Skeletal muscle satellite cell (primary cell): ENCODE measurements around the gene ANO7.

Experiments used
- H3K27me3 ChIP-seq: 2 replicates; pipeline ENCODE4 v1.7.0; 2013; ENCODE audit warnings: low read length; ENCODE audit not compliant: control insufficient read depth, insufficient read depth
- H3K36me3 ChIP-seq: 2 replicates; pipeline ENCODE4 v1.7.0; 2013; ENCODE audit warnings: mild to moderate bottlenecking, control low read depth, low read length; ENCODE audit not compliant: insufficient read depth
- H3K4me1 ChIP-seq: 2 replicates; pipeline ENCODE4 v1.7.0; 2013; ENCODE audit warnings: low read length; ENCODE audit not compliant: control insufficient read depth, insufficient read depth
- H3K4me2 ChIP-seq: 2 replicates; pipeline ENCODE4 v1.7.0; 2013; ENCODE audit warnings: mild to moderate bottlenecking, low read length
- H3K4me3 ChIP-seq: 2 replicates; pipeline ENCODE4 v1.7.0; 2013; ENCODE audit warnings: low read length
- H3K9ac ChIP-seq: 2 replicates; pipeline ENCODE4 v1.7.0; 2013; ENCODE audit warnings: mild to moderate bottlenecking, low read depth, low read length, moderate library complexity
- H3K9me3 ChIP-seq: replicated peaks from 2 replicates; pipeline ENCODE4 v1.7.0; 2013; ENCODE audit warnings: mild to moderate bottlenecking, control low read depth, low read length

ANO7 gene

DNA sequence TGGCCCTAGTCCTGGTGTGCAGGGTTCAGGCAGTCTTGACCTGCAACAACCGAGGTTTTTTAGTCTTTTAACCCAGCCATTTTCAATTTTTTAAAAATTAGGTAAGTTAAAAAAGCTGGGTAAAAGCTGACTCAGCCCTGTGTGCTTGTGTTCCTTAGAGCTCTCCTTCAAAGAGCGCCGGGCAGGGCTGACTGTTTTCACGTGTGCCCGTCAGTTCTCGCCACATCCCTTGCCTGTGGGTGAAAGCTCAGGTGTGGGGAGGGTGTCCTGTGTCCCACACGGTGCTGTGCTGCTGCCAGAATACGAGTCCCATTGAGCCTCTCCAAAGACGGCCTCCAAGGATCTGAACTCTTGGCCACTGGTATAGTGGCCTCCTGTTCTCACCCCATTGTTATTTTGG is 5.3 kb upstream of the ANO7 start:
- H3K9me3 ChIP-seq, result no peaks in the 10 kb centered on the region
- no peak overlapping the region for H3K4me2 ChIP-seq
- H3K4me3 ChIP-seq, result no peak overlapping the region
- H3K27me3 ChIP-seq, result peaks cover 3% of the 10 kb centered on the region
- no peak overlapping the region for H3K9ac ChIP-seq
- peaks cover 20% of the 10 kb centered on the region for H3K36me3 ChIP-seq
- no peaks in the 10 kb centered on the region for H3K4me1 ChIP-seq

DNA sequence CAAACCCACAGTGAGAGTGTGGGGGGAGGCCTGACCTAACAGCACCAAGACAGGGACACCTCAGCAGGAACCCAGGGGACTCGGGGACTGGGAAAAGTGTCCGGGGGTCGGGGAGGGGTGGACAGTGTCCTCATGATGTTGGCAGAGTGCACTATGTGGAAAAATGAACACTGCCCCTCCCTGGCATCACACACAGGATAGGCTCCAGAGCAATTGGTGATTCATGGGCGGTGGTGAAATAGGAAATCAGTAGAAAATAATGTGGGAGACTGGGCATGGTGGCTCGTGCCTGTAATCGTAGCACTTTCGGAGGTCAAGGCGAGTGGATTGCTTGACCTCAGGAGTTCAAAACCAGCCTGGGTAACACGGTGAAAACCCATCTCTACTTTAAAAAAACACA is 3.6 kb upstream of the ANO7 start:
- Histone ChIP-seq H3K27me3 (peaks cover 4% of the 10 kb centered on the region), H3K9ac (no peak overlapping the region), H3K9me3 (no peaks in the 10 kb centered on the region), H3K36me3 (peaks cover 9% of the 10 kb centered on the region), H3K4me1 (no peaks in the 10 kb centered on the region), H3K4me2 (no peak overlapping the region), H3K4me3 (no peak overlapping the region)

DNA sequence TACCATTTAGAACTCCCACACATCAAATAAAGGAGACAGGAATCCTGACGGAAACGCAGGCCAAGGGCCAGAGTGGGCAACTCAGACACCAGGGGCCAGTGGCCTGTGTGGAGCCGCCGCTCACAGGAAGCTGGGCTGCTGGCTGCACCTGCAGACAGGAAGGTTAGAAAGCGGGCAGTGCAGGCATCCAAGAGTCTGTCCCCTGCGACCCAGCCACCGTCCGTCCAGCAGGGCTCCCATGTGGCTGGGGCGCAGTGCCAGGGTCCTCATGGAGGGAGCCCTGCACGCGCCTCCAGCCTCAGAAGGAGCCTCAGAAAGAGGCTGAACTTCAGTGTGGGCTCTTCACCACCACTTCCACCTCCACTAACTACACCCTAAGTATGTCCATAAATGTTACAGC is 2.5 kb upstream of the ANO7 start:
- Histone ChIP-seq H3K9ac (no peak overlapping the region), H3K27me3 (peaks cover 4% of the 10 kb centered on the region), H3K4me3 (no peak overlapping the region), H3K9me3 (no peaks in the 10 kb centered on the region), H3K36me3 (peaks cover 3% of the 10 kb centered on the region), H3K4me1 (no peaks in the 10 kb centered on the region), H3K4me2 (no peak overlapping the region)

DNA sequence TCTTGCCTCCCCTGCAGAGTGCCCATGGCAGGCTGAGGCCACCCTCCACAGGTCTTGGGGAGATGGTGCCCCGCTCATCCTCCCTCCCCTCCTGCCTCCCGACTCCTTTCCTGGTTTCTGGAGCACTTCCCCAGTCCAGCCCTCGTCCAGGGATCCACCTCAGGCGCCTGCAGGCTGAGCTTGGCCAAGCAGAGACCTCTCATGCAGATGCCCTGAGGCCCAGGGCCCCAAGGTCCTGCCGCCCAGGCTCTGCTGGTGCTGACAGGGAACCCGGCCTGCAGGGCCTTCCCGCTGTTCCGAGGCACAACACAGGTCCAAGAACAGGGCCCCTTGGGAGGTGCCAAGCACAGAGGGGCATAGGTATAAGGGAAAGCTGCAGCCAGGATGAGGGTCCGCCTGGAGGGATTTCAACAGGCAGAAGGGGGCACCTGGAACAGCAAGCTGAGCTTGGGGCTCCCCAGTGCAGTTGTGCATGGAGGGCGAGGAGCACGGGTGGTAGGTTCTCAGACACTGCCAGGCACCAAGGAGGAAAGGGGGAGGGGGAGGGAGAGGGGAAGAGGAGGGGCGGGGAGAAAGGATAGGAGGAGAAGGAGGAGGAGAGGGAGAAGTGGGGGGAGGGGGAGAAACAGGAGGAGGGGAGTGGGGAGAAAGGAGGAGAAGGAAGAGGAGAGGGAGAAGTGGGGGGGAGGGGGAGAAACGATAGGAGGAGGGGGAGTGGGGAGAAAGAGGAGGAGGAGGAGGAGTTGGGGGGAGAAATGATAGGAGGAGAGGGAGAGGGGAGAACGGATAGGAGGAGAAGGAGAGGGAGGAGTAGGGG is 1.2 kb upstream of the ANO7 start:
- no peak overlapping the region for H3K9ac ChIP-seq
- H3K4me1 ChIP-seq, result no peaks in the 10 kb centered on the region
- H3K4me2 ChIP-seq, result no peak overlapping the region
- peaks cover 4% of the 10 kb centered on the region for H3K27me3 ChIP-seq
- H3K4me3 ChIP-seq, result no peak overlapping the region
- H3K36me3 ChIP-seq, result no peaks in the 10 kb centered on the region
- no peaks in the 10 kb centered on the region for H3K9me3 ChIP-seq

DNA sequence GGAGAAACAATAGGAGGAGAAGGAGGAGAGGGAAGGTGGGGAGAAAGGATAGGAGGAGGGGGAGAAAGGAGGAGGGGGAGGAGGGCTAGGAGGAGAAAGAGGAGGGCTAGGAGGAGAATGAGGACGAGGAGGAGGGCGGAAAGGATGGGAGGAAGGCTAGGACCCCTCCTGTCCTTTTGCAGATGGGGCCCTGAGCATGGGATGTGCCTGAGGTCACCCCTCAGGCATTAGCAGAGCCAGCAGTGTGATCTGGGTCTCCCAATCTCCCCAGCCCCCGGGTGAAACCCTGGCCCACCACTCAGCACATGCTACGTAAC is 601 bp upstream of the ANO7 start:
- H3K9ac ChIP-seq, result no peak overlapping the region
- no peaks in the 10 kb centered on the region for H3K9me3 ChIP-seq
- H3K27me3 ChIP-seq, result peaks cover 4% of the 10 kb centered on the region
- no peaks in the 10 kb centered on the region for H3K36me3 ChIP-seq
- no peak overlapping the region for H3K4me3 ChIP-seq
- H3K4me1 ChIP-seq, result no peaks in the 10 kb centered on the region
- no peak overlapping the region for H3K4me2 ChIP-seq

DNA sequence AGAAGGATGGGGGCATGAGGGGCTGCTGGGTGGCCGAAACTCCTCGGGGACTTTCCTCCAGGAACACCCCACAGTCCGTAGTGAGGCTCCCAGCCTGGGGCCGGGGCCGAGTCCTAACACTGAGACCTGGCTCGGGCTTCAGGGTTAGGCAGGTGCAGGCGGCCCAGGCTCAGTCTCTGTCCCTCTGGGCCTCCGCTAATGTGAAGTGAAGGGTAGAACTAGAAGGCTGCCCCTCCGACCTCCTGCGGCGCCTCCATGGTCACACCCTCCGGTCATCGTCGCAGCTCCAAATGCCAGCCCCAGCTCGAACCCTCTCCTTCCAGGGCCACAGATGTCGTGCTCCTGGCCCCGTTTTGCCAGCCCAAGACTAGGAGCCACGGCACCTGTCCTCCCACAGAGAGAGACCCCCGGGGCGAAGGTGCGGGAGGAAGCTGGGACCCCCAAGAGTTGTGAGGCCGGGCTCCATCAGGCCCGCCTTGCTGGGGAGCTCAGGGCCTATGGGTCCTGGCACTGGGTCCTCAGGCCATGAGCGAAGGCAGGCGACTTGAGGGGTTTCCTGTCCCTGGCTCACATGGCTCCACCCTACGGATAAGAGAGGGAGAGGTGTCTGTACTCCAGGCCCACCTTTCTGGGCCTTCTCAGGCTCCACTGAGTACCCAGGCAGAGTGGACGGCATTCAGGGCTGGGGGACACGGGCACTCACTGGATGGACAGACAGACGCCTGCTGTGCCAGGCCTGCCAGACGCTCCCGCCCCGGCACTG is 797 bp downstream of the ANO7 start:
- H3K9ac ChIP-seq, result no peak overlapping the region
- H3K27me3 ChIP-seq, result peaks cover 4% of the 10 kb centered on the region

DNA sequence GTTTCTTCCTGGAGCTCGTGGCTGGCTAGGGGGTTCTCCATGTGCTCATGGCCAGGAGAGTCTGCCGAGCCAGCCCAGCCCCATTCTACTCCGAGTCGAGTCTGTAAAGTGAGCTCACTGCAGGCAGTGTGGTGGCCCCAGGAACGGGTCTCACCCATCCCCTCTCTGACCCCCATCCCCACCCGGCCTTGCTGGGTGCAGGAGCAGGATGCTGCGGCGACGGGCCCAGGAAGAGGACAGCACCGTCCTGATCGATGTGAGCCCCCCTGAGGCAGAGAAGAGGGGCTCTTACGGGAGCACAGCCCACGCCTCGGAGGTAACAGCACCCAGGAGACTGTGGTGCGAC is 1.4 kb downstream of the ANO7 start:
- Histone ChIP-seq H3K27me3 (peaks cover 7% of the 10 kb centered on the region), H3K9ac (no peak overlapping the region), H3K4me2 (no peak overlapping the region), H3K36me3 (no peaks in the 10 kb centered on the region), H3K9me3 (no peaks in the 10 kb centered on the region), H3K4me3 (no peak overlapping the region), H3K4me1 (no peaks in the 10 kb centered on the region)

More for the DNA sequence above, 797 bp downstream of the ANO7 start:
- H3K36me3 ChIP-seq, result no peaks in the 10 kb centered on the region
- no peaks in the 10 kb centered on the region for H3K9me3 ChIP-seq
- no peak overlapping the region for H3K4me2 ChIP-seq
- no peak overlapping the region for H3K4me3 ChIP-seq
- no peaks in the 10 kb centered on the region for H3K4me1 ChIP-seq

DNA sequence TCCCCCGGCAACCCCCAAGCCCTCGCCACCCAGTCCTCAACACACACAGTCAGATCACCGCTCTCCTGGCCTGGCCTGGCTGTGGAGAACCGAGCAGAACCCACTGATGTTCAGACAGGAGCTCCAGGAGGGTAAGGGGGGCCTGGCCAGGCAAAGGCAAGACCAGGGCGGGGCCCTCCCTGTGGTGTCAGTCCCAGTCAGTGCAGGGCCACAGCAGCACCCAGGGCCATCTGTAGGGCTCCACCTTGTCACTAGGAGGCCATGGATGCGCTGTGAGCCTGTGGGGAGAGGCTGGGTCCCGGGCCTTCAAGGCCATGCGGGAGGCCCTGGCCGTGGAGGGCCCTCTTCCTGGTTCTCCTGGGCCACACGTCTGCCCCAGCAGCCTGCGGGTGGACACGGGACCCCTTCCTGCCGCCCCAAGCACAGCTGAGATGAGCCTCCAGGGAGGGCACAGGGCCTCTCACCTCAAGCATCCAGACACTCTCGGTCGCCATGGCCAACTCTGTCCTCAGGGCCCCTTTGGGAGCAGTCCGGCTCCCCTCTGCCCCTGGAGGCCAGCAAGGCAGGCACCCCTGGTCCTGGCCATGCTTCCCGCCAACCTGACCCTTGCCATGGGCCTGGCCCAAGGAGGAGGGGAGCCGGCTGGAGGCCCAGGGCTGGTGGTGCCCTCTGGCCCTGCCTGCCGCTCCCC is 2.0 kb downstream of the ANO7 start:
- Histone ChIP-seq H3K4me1 (no peaks in the 10 kb centered on the region), H3K9ac (no peak overlapping the region), H3K9me3 (no peaks in the 10 kb centered on the region), H3K36me3 (no peaks in the 10 kb centered on the region), H3K4me3 (no peak overlapping the region), H3K27me3 (peaks cover 9% of the 10 kb centered on the region), H3K4me2 (no peak overlapping the region)

DNA sequence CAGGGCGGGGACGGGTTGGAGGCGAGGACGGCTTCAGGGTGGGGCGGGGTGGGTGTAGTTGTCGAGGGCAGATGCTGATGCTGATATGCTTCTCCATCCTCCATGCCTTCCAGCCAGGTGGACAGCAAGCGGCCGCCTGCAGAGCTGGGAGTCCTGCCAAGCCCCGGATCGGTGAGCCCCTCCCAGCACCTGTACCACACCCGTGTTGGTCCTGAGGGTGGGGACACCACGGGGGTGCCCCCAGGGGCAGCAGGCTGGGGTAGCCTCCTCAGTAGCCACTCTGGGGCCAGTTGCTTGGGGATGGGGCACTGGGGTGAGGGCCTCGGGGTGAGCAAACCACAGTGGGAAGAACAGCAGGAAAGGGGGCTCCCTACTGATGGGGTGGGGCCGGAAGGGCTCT is 2.6 kb downstream of the ANO7 start:
- H3K9ac ChIP-seq, result no peak overlapping the region

DNA sequence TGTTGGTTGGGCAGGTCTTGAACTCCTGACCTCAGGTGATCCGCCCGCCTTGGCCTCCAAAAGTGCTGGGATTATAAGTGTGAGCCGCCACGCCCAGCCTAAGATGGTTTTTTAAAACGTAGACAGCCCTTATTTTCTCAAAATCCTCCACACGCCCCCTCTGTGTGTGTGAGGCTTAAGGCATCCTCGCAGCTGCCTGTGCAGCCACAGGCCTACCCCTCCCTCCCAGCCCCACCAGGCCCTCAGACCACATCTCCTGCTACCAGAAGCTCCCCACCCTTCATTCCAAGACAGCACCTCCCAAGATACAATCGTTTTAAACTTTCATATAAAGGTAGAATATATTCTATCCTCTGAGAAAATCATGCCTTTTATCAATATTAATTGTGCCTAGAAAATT is 4.8 kb downstream of the ANO7 start:
- no peak overlapping the region for H3K9ac ChIP-seq
- no peak overlapping the region for H3K4me3 ChIP-seq

More for the DNA sequence above, 2.6 kb downstream of the ANO7 start:
- Histone ChIP-seq H3K9me3 (no peaks in the 10 kb centered on the region), H3K36me3 (no peaks in the 10 kb centered on the region), H3K4me1 (no peaks in the 10 kb centered on the region), H3K4me2 (no peak overlapping the region), H3K4me3 (no peak overlapping the region), H3K27me3 (peaks cover 15% of the 10 kb centered on the region)

DNA sequence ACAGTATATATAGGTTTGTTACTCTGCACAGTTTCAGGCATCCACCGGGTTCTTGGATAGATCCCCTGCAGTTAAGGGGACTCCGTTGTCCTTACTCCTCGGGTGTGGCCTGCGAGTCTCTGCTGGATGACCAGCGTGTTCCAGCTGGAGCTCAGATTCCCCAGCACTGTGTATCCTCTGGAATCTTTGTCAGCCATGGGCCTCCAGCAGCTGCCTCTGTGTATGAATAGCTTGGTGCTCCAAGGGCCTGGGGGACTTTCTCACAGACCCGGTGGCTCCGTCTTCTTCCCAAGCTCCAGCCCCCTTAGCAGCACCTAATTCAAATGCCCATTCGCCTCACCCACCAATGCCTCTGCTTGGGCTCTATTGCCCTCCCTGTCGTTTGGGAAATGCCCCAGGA is 6.3 kb downstream of the ANO7 start:
- H3K36me3 ChIP-seq, result no peaks in the 10 kb centered on the region
- H3K9ac ChIP-seq, result no peak overlapping the region
- peaks cover 34% of the 10 kb centered on the region for H3K27me3 ChIP-seq
- H3K4me1 ChIP-seq, result no peaks in the 10 kb centered on the region
- H3K4me2 ChIP-seq, result no peak overlapping the region
- no peak overlapping the region for H3K4me3 ChIP-seq
- no peaks in the 10 kb centered on the region for H3K9me3 ChIP-seq

More for the DNA sequence above, 4.8 kb downstream of the ANO7 start:
- no peaks in the 10 kb centered on the region for H3K9me3 ChIP-seq
- H3K36me3 ChIP-seq, result no peaks in the 10 kb centered on the region
- H3K4me2 ChIP-seq, result no peak overlapping the region
- H3K27me3 ChIP-seq, result peaks cover 25% of the 10 kb centered on the region
- H3K4me1 ChIP-seq, result no peaks in the 10 kb centered on the region
